CD14-positive monocyte (primary cell): ENCODE measurements around the gene ACTA1. TPM values are rescaled to one million over a fixed set of nuclear protein-coding genes. Genes with fewer than 3 reads are reported as not detected.

Experiments
- DNase-seq, 3 donors: peaks; one replicate each; pipeline ENCODE4 v3.0.0-alpha.2; 2011 to 2022
- H2AFZ ChIP-seq: 2 replicates; pipeline ENCODE4 v1.6.0; 2012; ENCODE audit warnings: mild to moderate bottlenecking, low read depth, low read length, inconsistent platforms; ENCODE audit not compliant: insufficient read depth, poor library complexity, severe bottlenecking
- H3K27ac ChIP-seq, 2 donors: 1 replicate in 1 of 2; 2 replicates in 1 of 2; pipeline ENCODE4 v1.5.1; 2012 to 2013; ENCODE audit warnings: low read length in 2 of 2, control low read depth in 1 of 2, inconsistent platforms in 1 of 2, low read depth in 1 of 2, mild to moderate bottlenecking in 1 of 2
- H3K27me3 ChIP-seq, 2 donors: one replicate each; pipeline versions ENCODE4 v1.6.0 to v1.6.1; 2011 to 2013; ENCODE audit warnings: low read length in 2 of 2; ENCODE audit not compliant: control insufficient read depth in 2 of 2, insufficient read depth in 2 of 2
- H3K36me3 ChIP-seq, 2 donors: replicated peaks in 1 of 2; 1 replicate in 1 of 2; 2 replicates in 1 of 2; pipeline versions ENCODE4 v1.5.1 to v1.6.1; 2012 to 2013; ENCODE audit warnings: low read length in 2 of 2, control low read depth in 1 of 2, inconsistent platforms in 1 of 2, mild to moderate bottlenecking in 1 of 2; ENCODE audit not compliant: insufficient read depth in 2 of 2, control insufficient read depth in 1 of 2
- H3K4me1 ChIP-seq, 2 donors: 1 replicate in 1 of 2; 2 replicates in 1 of 2; pipeline versions ENCODE4 v1.5.1 to v1.6.1; 2012 to 2013; ENCODE audit warnings: low read length in 2 of 2, control low read depth in 1 of 2, inconsistent platforms in 1 of 2, mild to moderate bottlenecking in 1 of 2, moderate library complexity in 1 of 2; ENCODE audit not compliant: insufficient read depth in 2 of 2, control insufficient read depth in 1 of 2
- H3K4me2 ChIP-seq: replicated peaks from 2 replicates; pipeline ENCODE3; 2012; ENCODE audit warnings: low read length, moderate library complexity, mild to moderate bottlenecking; ENCODE audit not compliant: poor library complexity, severe bottlenecking; ENCODE audit errors: extremely low read depth
- H3K4me3 ChIP-seq, 3 experiments: fragments of 200-600 bp in 1 of 3; sonication (generic) in 1 of 3; replicated peaks in 1 of 3; 1 replicate in 2 of 3; 2 replicates in 1 of 3; pipeline ENCODE4 v1.5.1; 2011 to 2013; ENCODE audit warnings: low read length in 3 of 3, mild to moderate bottlenecking in 3 of 3, control low read depth in 2 of 3, low read depth in 2 of 3, inconsistent platforms in 1 of 3, moderate library complexity in 1 of 3
- H3K79me2 ChIP-seq: 2 replicates; pipeline ENCODE4 v1.6.0; 2012; ENCODE audit warnings: mild to moderate bottlenecking, control low read depth, inconsistent platforms, low read length, moderate library complexity; ENCODE audit not compliant: insufficient read depth
- H3K9ac ChIP-seq: 2 replicates; pipeline ENCODE4 v1.6.0; 2017; ENCODE audit warnings: low read length, mild to moderate bottlenecking; ENCODE audit not compliant: insufficient read depth, poor library complexity, severe bottlenecking
- H3K9me3 ChIP-seq, 2 donors: replicated peaks in 1 of 2; 1 replicate in 1 of 2; 2 replicates in 1 of 2; pipeline versions ENCODE4 v1.5.1 to v1.6.1; 2012 to 2013; ENCODE audit warnings: low read length in 2 of 2, control low read depth in 1 of 2; ENCODE audit not compliant: control insufficient read depth in 1 of 2, insufficient read depth in 1 of 2
- H4K20me1 ChIP-seq: 2 replicates; pipeline ENCODE4 v1.6.0; 2012; ENCODE audit warnings: mild to moderate bottlenecking, low read length, control low read depth, moderate library complexity; ENCODE audit not compliant: insufficient read depth
- H3K27ac Mint-ChIP-seq, 7 donors: one replicate each; pipeline ENCODE4 v1.8.0; 2020; ENCODE audit warnings: mild to moderate bottlenecking in 7 of 7, mixed read lengths in 7 of 7, moderate library complexity in 6 of 7, inconsistent platforms in 2 of 7
- H3K27me3 Mint-ChIP-seq, 3 donors: one replicate each; pipeline ENCODE4 v1.8.0; 2021 to 2022; ENCODE audit warnings: low read depth in 3 of 3, mild to moderate bottlenecking in 3 of 3, mixed read lengths in 3 of 3, moderate library complexity in 3 of 3, inconsistent platforms in 1 of 3
- H3K36me3 Mint-ChIP-seq, 2 donors: one replicate each; pipeline ENCODE4 v1.8.0; 2020; ENCODE audit warnings: mixed read lengths in 2 of 2, inconsistent platforms in 1 of 2, mild to moderate bottlenecking in 1 of 2
- H3K4me1 Mint-ChIP-seq: one replicate; pipeline ENCODE4 v1.8.0; 2020; ENCODE audit warnings: mild to moderate bottlenecking, mixed read lengths
- H3K4me3 Mint-ChIP-seq, 2 donors: one replicate each; pipeline ENCODE4 v1.8.0; 2020; ENCODE audit warnings: mild to moderate bottlenecking in 2 of 2, mixed read lengths in 2 of 2, moderate library complexity in 1 of 2
- H3K9me3 Mint-ChIP-seq, 7 donors: one replicate each; pipeline ENCODE4 v1.8.0; 2020 to 2022; ENCODE audit warnings: mixed read lengths in 7 of 7, mild to moderate bottlenecking in 6 of 7, moderate library complexity in 6 of 7, inconsistent platforms in 2 of 7
- CTCF ChIP-seq: fragments of 200-600 bp; IDR thresholded peaks from one replicate; pipeline ENCODE4 v1.8.0; 2022; ENCODE audit warnings: antibody characterized with exemption, mild to moderate bottlenecking
- WGBS: methylation state at CpG from one replicate; pipeline ENCODE4 v1.1.5; 2013; ENCODE audit warnings: missing lambda C conversion rate; ENCODE audit not compliant: insufficient coverage; 5-methylcytosine and 5-hydroxymethylcytosine counted together
- intact Hi-C, 2 donors: fragments of 100-400 bp; cut with micrococcal nuclease; formaldehyde crosslinking; loops; one replicate each; pipeline versions ENCODE4 v1.15.0 to v1.15.1; 2023
- polyA plus RNA-seq, 3 donors: library from polyadenylated mRNA; depleted of rRNA in 1 of 3; unstranded in 2 of 3; stranded (reverse) in 1 of 3; fragments of 300-500 nt in 2 of 3; fragments of >200 nt in 1 of 3; fragmentation: Illumina TruSeq in 2 of 3; gene quantifications; 1 replicate in 2 of 3; 2 replicates in 1 of 3; pipeline ENCODE4 v1.2.3, GENCODE V29; 2012 to 2021
- small RNA-seq: library from RNA; depleted of rRNA; stranded (forward); fragments of <200 nt; gene quantifications from one replicate; pipeline ENCODE3, GENCODE V24; 2012; ENCODE audit warnings: low read depth; ENCODE audit not compliant: insufficient read length

The ACTA1 gene
- polyA plus RNA-seq, 3 donors = 0.72 TPM; not detected in 2

DNA sequence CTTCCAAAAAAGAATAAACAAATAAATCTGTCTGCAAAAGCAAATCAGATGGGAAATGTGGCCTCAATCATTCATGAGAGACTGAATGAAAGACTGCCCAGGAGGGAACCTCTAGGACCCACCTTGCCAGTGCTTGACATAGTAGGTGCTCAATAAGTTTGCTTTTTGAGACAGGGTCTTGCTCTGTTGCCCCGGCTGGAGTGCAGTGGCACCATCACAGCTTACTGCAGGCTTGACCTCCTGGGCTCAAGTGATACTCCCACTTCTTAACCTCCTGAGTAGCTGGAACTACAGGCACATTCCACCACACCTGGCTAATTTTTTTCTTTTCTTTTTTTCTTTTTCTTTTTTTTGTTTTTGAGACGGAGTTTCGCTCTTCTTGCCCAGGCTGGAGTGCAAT is 50.7 kb downstream of the ACTA1 start:
- Mint-ChIP-seq H3K36me3 (no peaks in the 10 kb centered on the region), H3K27me3 (peaks cover 6 to 21% (median 8%) of the 10 kb centered on the region in 3 donors), H3K27ac (no peak overlapping the region), H3K4me3 (no peak overlapping the region), H3K4me1 (no peaks in the 10 kb centered on the region), H3K9me3 (no peaks in the 10 kb centered on the region)
- no peak overlapping the region for H3K4me2 ChIP-seq
- H4K20me1 ChIP-seq = no peaks in the 10 kb centered on the region
- no peak overlapping the region for H3K4me3 ChIP-seq
- H2AFZ ChIP-seq = no peak overlapping the region
- TF ChIP-seq CTCF = no peak
- H3K4me1 ChIP-seq = no peaks in the 10 kb centered on the region
- H3K36me3 ChIP-seq = no peaks in the 10 kb centered on the region
- H3K9me3 ChIP-seq = no peaks in the 10 kb centered on the region
- 100% methylated on average over 3 of the region's 3 CpGs for WGBS
- H3K79me2 ChIP-seq = no peaks in the 10 kb centered on the region
- no peak overlapping the region for H3K9ac ChIP-seq
- no peaks in the 10 kb centered on the region for H3K27me3 ChIP-seq
- DNase-seq = no peak
- no peak overlapping the region for H3K27ac ChIP-seq
- intact Hi-C loops = no loop called here

Small RNA genes within 50 kb of the gene (small RNA-seq; reads per million reads assigned to genes)
- gene RN7SKP276 = not detected
- gene RNU6-180P = 2.1 reads per million

Other genes with a start within 250 kb of the ACTA1 start
- gene RAB4A, start 163.0 kb downstream of the ACTA1 start, polyA plus RNA-seq = 10 to 100 TPM; 22.3 to 34.8 (median 34.5) TPM
- gene CCSAP, start 91.0 kb downstream of the ACTA1 start, polyA plus RNA-seq = 10 to 100 TPM in 1 of 3 donors, 1 to 10 TPM in 2; 5.2 to 12.2 (median 6.7) TPM
- gene NUP133, start 74.2 kb upstream of the ACTA1 start, polyA plus RNA-seq = 10 to 100 TPM in 2 of 3 donors, 1 to 10 TPM in 1; 9.0 to 12.8 (median 12.4) TPM
- gene ABCB10, start 124.6 kb upstream of the ACTA1 start, polyA plus RNA-seq = 10 to 100 TPM in 2 of 3 donors, 1 to 10 TPM in 1; 5.4 to 12.9 (median 11.4) TPM
- 10 to 100 TPM in 1 of 3 donors, 1 to 10 TPM in 2; 3.8 to 15.4 (median 4.9) TPM for gene TAF5L, start 192.0 kb upstream of the ACTA1 start, polyA plus RNA-seq
- gene URB2, start 192.2 kb upstream of the ACTA1 start, polyA plus RNA-seq = 1 to 10 TPM in 2 of 3 donors, under 1 TPM in 1; 0.79 to 2.8 (median 1.5) TPM